NCI-H1694 (cell line): ENCODE data around the gene NFIA.

ENCODE experiments used
- DNase-seq: peaks from one replicate; lab custom pipeline; 2025; lab: John Stamatoyannopoulos, UW

Gene NFIA

GRCh38 chr1:61130338-61131000, 48.1 kb downstream of the NFIA start:
- DNase-seq = no peak

- DNase-seq = no peak
These were observed 48.9 kb downstream of the NFIA start for GRCh38 chr1:61131248-61131647.

GRCh38 chr1:61131716-61132115, 49.4 kb downstream of the NFIA start:
- peak; percentile 81 for DNase-seq

- no peak for DNase-seq
These were observed 49.8 kb downstream of the NFIA start for GRCh38 chr1:61132176-61132638.

GRCh38 chr1:61132645-61133334, 50.4 kb downstream of the NFIA start:
- DNase-seq = no peak

- no peak for DNase-seq
These were observed 51.1 kb downstream of the NFIA start for GRCh38 chr1:61133335-61134019.

- no peak for DNase-seq
These were observed 52.9 kb downstream of the NFIA start for GRCh38 chr1:61135291-61135690.

GRCh38 chr1:61138305-61138704, 55.9 kb downstream of the NFIA start:
- no peak for DNase-seq

- DNase-seq = no peak
These were observed 56.8 kb downstream of the NFIA start for GRCh38 chr1:61138921-61139774.

GRCh38 chr1:61139775-61140549, 57.6 kb downstream of the NFIA start:
- no peak for DNase-seq

- no peak for DNase-seq
These were observed 58.4 kb downstream of the NFIA start for GRCh38 chr1:61140778-61141177.

- DNase-seq = no peak
These were observed 59.1 kb downstream of the NFIA start for GRCh38 chr1:61141288-61142042.

GRCh38 chr1:61142043-61142440, 59.7 kb downstream of the NFIA start:
- DNase-seq = no peak

GRCh38 chr1:61142726-61143500, 60.6 kb downstream of the NFIA start:
- DNase-seq = no peak

GRCh38 chr1:61143821-61144424, 61.6 kb downstream of the NFIA start:
- no peak for DNase-seq

GRCh38 chr1:61149010-61149860, 66.9 kb downstream of the NFIA start:
- DNase-seq = no peak

GRCh38 chr1:61151565-61151964, 69.2 kb downstream of the NFIA start:
- DNase-seq = no peak

- DNase-seq = no peak
These were observed 69.7 kb downstream of the NFIA start for GRCh38 chr1:61152066-61152465.
